ENCODE results near the gene DCTN3.
A peak's percentile ranks its signal among the peaks of the same experiment; 100 is the strongest.

DCTN3 gene

DNA sequence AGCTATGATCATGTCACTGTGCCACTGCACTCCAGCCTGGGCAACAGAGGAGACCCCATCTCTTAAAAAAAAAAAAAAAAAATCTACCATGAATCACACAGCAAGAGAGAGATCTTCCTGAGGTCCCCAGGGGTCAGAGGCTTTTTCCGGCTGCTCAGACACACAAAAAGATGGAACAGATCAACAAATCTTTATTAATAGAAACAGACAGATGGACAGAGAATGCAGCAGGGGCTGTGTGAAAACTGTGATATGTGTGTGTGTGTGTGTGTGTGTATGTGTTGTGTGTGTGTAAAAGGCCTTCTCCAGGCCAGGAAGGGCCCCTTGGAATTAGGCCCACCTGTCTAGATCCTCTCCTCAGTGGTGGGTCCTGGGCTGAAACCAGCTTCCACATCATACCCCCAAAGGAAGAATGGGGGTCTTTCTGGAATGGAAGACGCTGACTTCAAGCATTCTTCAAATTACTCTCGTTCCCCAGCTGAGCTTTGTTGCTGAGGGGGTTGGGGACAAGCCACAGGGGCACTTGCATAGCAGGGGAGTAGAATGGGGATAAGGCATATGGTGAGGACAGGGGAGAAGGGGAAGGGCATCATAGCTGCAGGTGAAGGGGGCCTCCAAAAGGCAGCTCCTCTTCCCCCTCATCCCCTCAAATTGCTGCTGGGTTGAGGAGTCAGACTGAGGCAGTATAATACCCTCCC is 14.4 kb upstream of the DCTN3 start:
- Mint-ChIP-seq H3K4me3 (peak overlapping the region; percentile 89), H3K9me3 (no peaks in the 10 kb centered on the region), H3K4me1 (peaks cover 41% of the 10 kb centered on the region), H3K36me3 (peaks cover 22% of the 10 kb centered on the region), H3K27ac (peak overlapping the region; percentile 48)
- ATAC-seq, result no peak
- no peak for DNase-seq (ENCODE audit: low spot score in 2 of 2)

DNA sequence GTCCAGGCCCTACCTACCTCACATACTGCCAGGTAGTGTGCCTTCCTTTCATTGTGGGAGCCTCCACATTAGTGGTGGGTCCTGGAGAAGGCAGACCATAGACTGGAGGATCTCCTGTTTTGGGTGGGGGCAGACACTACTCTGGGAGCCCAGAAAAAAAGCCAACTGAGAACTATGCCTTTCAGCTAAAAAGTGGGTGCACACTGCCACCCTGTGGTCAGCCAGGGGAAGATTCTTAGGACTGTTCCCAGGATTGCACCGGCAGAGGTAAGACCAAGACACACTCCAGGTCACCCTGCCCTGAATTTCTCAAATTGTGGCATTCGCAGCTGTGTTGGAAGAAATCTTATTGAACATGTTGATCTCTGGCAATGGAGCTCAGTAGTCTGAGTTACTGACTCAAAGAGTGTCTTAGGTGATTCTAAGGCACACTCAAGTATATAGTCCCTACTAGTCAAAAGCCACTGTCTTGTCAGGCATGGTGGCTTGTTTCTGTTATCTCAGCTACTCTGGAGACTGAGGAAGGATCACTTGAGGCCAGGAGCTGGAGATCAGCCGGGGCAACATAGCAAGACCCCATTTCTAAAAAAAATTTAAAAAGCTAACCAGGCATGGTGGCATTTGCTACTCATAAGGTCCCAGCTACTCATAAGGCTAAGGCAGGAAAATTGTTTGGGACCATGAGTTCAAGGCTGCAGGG is 13.7 kb upstream of the DCTN3 start:
- Mint-ChIP-seq H3K4me1 (peaks cover 48% of the 10 kb centered on the region), H3K36me3 (peaks cover 22% of the 10 kb centered on the region), H3K27ac (no peak overlapping the region), H3K4me3 (no peak overlapping the region), H3K9me3 (no peaks in the 10 kb centered on the region)
- DNase-seq (ENCODE audit: low spot score in 2 of 2), result peak; percentile 67 to 83
- ATAC-seq, result peak; percentile 44

DNA sequence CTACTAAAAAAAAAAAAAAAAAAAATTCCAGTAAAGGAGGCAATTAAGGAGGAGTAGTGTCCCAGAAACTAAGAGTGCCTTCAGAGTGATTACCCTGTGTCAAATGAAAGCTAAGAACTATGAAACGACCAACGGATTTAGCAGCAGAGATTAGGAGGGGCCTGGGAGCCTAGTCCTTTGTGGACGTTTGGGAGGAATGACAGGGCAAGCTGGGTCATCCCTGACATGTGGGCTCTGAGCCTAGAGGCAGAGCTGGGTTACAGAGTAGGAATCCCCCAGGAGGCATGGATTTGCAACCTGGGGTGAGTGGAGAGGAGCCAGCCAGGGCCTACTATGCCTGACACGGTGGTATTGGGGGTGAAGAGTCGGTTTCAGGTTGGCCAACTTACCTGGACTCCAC is 12.9 kb upstream of the DCTN3 start:
- DNase-seq (ENCODE audit: low spot score in 2 of 2), result no peak
- Mint-ChIP-seq H3K4me1 (peaks cover 47% of the 10 kb centered on the region), H3K36me3 (peaks cover 22% of the 10 kb centered on the region), H3K9me3 (no peaks in the 10 kb centered on the region), H3K27ac (no peak overlapping the region), H3K4me3 (no peak overlapping the region)
- no peak for ATAC-seq

DNA sequence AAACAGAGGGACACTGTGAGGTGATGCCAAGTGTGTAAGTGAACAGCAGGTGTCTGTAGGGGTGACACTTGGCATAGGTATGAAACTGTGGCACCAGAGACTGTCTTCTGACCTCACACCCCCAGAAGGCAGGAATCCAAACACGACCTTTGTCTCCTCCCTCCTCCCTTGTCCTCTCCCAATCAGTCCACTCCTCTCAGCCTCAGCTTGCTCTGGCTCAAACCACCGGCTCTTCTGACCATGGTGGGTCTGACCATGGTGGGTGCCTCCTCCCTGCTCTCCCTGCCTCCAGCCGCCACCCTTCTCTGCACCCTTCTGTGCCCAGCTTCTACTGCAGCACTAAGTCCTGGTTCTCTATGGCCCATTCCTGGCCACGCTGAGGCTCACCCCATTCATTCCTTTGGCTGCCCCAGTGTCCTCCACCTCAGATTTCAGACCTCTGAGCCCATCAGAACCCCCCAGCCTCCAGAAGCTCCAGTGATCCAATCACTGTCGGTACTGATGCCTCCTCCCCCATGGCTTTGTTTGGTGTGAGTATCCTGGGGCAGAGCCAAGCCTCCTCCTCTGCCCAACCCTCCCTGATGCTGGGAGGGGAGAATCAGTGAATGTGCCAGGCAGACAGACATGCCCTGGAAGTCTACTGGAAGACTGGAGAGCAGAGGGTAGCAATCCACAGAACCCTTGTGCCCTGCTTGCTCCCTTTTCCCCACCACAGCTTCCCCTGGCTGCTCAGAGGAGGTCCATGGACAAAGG is 10.3 kb upstream of the DCTN3 start:
- H3K27ac Mint-ChIP-seq, result no peak overlapping the region
- peaks cover 35% of the 10 kb centered on the region for H3K4me1 Mint-ChIP-seq
- H3K4me3 Mint-ChIP-seq, result peak overlapping the region; percentile 64
- no peak for ATAC-seq
- no peak for DNase-seq (ENCODE audit: low spot score in 2 of 2)
- no peaks in the 10 kb centered on the region for H3K9me3 Mint-ChIP-seq
- peaks cover 11% of the 10 kb centered on the region for H3K36me3 Mint-ChIP-seq

DNA sequence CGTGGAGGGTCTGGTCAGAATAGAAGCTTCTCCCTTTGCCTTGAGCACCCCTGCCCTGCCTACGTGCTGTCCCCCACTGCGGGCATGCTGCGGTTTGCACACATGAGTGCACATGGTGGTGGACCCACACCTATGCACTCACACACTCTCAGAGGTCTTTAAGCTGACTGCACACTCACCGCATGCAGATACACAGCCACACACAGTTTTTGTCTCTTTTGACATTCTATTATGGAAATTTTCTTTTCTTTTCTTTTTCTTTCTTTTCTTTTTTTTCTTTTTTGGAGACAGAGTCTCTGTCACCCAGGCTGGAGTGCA is 9.2 kb upstream of the DCTN3 start:
- Mint-ChIP-seq H3K4me1 (peaks cover 25% of the 10 kb centered on the region), H3K36me3 (peaks cover 6% of the 10 kb centered on the region), H3K27ac (no peak overlapping the region), H3K4me3 (peak overlapping the region; percentile 64), H3K9me3 (no peaks in the 10 kb centered on the region)
- no peak for DNase-seq (ENCODE audit: low spot score in 2 of 2)
- ATAC-seq, result no peak

DNA sequence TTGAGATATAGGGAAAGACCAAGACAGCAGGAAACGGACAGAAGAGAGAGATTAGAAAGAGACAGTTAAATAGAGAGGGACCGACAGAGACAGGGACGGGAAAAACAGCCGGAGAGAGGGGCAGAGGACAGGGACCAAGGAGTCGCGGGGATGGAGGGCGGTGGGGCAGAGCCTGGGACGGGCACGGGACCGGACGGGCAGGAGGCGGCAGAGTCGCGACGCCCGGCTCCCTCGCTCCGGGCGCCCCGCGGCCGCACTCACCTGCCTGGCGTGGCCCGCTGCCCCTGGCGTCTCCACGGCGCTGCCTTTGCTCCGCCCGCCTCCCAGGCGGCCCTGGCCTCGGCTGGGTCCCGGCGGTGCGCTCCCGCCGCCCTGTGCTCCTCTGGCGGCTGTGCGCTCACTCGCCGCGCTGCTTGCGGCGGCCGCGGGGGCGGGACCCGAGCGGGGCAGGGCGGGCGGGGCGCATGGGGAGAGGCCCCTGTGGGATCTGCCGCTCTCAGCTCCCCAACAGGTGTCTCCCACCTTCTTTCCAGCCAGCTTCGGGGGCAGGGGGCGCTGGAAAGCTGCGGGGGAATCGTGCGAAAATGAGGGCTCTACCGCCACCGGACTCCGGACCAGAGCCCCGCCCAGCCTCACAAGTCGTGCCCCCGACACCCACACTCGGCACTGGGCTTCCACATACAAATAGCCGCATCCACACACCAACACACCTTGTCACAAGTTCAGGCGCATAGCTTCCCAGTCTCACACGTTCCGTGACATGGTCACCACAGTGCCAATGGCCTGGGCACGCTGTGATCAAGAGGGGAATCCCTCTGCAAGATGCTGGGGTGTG is 8.6 kb upstream of the DCTN3 start, which contains the start of gene ARID3C:
Gene ARID3C, minus strand, starts transcription at position 411 of the 835 bp plus-strand sequence. CDS start 1,052 bp downstream, outside the sequence.
- Mint-ChIP-seq H3K27ac (no peak within 1 kb of the TSS), H3K4me1 (peaks cover 24% of the 10 kb centered on the region), H3K4me3 (peak within 1 kb of the TSS; percentile 64), H3K9me3 (no peaks in the 10 kb centered on the region), H3K36me3 (peaks cover under 1% of the 10 kb centered on the region)
- peak; percentile 84 for ATAC-seq
- peak in 1 of 2 donors; percentile 56 for DNase-seq (ENCODE audit: low spot score in 2 of 2)

DNA sequence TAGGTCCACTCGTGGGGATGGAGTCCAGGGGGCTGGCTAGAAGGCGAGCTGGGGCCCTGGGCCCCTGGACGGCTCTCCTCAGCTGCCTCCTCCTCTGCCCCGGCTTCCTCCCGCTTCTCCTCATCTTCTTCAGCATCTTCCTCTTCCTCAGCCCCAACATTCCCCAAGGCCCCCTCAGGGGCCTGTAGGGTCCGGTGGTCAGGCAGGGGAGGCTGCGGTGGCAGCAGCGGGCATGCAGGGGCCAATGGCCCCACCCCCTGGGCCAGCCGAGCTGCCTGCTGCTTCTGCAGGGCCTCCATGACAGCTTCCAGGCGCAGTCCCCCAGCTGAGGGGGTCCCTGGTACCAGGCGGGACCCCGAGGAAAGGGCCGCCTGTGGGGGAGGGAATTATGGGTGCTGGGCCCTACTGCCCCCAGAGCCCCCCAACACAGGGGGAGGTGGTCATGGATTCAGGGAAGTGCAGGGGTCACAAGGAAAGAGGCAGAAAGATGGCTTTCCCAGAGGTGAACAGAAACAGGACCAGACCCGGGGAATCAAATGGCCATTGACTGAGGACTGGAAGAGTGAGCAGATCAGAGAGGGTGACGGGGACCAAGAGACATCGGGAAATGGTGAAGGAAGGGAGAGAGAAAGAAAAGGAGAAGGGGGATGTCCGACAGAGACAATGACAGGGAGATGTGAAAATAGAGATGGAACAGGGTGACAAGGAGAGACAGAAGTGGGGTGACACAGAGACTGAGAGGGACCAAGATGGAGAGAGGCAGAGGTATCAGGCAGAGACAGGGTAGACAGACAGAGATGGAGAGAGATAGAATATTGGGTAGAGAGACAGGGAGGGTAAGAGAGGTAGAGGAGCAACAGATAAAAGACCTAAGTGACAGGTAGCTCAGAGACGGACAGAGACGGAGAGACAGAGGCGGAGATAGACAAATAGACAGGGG is 7.7 kb upstream of the DCTN3 start:
- DNase-seq (ENCODE audit: low spot score in 2 of 2), result no peak
- Mint-ChIP-seq H3K4me3 (peak overlapping the region; percentile 64), H3K36me3 (no peaks in the 10 kb centered on the region), H3K27ac (no peak overlapping the region), H3K9me3 (no peaks in the 10 kb centered on the region), H3K4me1 (peaks cover 24% of the 10 kb centered on the region)
- ATAC-seq, result no peak

DNA sequence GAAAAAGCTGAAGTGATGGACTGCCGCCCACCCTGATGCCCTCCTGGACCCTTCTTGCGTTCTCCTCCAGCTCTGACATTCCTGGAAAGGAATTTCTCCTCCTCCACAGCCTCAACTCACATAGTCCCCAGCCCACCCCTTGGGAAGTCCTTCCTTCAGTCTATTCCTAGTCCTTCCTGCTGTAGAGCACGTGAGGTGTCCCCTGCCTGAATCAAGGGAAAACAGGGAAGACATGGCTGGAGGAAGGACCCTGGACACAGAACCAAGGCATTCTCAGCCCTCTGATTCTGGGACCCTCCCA is 4.8 kb upstream of the DCTN3 start:
- no peak overlapping the region for H3K27ac Mint-ChIP-seq
- no peak overlapping the region for H3K4me3 Mint-ChIP-seq
- no peak for ATAC-seq
- no peaks in the 10 kb centered on the region for H3K36me3 Mint-ChIP-seq
- H3K4me1 Mint-ChIP-seq, result peaks cover 30% of the 10 kb centered on the region
- H3K9me3 Mint-ChIP-seq, result no peaks in the 10 kb centered on the region
- no peak for DNase-seq (ENCODE audit: low spot score in 2 of 2)

DNA sequence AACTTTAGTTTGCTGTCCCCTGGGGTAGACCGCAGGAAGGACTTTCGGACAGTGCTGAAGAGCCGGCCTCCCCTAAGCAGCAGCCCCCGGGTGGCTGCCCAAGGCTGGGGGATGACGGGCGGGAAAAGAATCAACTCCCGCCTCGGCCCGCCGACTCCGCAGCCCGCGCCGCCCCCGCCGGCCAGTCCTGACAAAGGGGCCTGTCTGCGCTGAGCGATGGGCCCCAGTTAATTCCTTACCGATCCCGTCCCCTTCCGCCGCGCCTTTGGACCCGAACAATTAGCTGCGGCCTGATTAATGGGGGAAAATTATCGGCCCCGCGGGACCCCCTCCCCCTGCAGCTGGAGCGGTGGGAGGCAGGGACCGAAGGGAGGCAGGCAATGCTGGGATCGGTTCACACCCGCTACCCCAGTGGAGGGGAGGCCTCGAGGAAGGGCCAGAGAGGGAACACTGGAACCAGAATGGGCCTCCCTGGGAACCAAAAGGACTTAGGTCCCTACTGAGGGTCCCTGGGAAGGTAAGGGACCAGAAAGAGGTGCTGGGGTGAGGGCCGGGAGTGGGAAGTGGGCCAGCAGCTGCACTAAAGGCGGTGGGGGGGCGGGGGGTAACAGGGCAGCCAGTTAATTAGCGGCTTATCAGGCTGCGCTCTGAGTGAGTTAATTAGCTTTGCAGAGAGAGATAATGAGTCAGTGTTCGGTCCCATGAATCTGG is 4.3 kb upstream of the DCTN3 start:
- Mint-ChIP-seq H3K36me3 (no peaks in the 10 kb centered on the region), H3K4me3 (no peak overlapping the region), H3K9me3 (no peaks in the 10 kb centered on the region), H3K27ac (no peak overlapping the region), H3K4me1 (peaks cover 34% of the 10 kb centered on the region)
- ATAC-seq (no peak), DNase-seq (ENCODE audit: low spot score in 2 of 2) (no peak)

DNA sequence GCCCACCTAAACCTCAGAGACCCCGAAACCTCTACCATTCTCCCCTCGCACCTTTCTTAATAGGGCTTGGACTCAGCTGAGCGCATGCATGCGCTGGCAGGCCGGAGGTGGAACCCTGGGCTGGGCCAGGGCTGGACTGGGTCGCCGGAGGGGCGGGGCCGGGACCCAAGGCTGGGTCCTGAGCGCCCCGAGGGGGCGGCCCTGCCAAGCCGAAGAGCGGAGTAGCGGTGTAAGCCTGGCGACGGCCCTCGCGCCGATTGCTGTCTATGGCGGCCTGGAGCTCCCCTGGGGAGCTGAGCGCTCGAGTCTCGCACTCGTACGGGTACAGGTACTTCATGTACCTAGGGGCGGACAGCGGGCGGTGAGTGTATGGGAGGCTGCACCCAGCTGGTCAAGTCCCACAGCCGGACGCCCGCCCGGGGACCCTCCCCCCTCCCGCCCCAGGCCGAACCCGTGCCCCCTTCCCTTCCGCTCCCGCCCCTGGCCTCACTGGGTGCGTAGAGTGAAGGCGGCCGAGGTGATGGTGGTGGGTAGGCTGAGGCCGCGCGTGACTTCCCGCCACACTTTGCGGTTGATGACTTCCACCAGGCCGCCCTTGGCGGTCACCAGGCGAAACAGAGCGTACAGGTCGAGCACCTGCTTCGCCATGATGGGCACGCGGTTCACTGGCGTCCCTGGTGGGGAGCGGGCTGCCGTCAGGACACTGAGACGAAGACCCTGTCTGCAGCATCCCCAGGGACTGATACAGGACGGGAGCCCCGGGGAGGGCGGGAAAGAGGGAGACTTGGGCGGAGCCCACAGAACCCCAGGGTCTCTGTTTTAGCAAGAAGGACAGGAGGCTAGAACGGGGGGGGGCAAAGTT is 3.3 kb upstream of the DCTN3 start:
- no peaks in the 10 kb centered on the region for H3K36me3 Mint-ChIP-seq
- H3K4me1 Mint-ChIP-seq, result peaks cover 35% of the 10 kb centered on the region
- H3K27ac Mint-ChIP-seq, result no peak overlapping the region
- no peaks in the 10 kb centered on the region for H3K9me3 Mint-ChIP-seq
- no peak for DNase-seq (ENCODE audit: low spot score in 2 of 2)
- ATAC-seq, result no peak
- peak overlapping the region; percentile 23 for H3K4me3 Mint-ChIP-seq

DNA sequence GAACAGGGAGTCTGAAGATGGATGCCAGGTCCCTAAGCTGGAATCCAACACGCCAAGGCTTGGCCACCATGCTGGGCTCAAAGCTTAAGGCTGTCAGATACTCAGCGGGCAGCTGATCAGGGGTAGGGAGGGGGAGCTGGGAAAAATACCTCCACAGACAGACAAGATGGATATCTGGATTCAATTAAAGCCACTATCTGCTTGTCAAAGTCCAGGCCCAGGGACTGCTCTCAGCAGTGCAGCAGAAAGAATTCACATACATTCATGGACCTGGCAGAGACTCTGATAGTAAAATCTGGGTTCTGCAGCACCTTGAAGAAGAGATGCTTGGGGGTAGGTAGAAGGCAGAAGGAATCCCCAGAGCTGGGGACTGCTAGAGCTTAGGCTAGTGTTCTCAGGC is 5.2 kb downstream of the DCTN3 start:
- H3K36me3 Mint-ChIP-seq, result peaks cover 28% of the 10 kb centered on the region
- no peak overlapping the region for H3K4me3 Mint-ChIP-seq
- no peaks in the 10 kb centered on the region for H3K9me3 Mint-ChIP-seq
- DNase-seq (ENCODE audit: low spot score in 2 of 2) (no peak), ATAC-seq (no peak)
- H3K4me1 Mint-ChIP-seq, result peaks cover 36% of the 10 kb centered on the region
- no peak overlapping the region for H3K27ac Mint-ChIP-seq

DNA sequence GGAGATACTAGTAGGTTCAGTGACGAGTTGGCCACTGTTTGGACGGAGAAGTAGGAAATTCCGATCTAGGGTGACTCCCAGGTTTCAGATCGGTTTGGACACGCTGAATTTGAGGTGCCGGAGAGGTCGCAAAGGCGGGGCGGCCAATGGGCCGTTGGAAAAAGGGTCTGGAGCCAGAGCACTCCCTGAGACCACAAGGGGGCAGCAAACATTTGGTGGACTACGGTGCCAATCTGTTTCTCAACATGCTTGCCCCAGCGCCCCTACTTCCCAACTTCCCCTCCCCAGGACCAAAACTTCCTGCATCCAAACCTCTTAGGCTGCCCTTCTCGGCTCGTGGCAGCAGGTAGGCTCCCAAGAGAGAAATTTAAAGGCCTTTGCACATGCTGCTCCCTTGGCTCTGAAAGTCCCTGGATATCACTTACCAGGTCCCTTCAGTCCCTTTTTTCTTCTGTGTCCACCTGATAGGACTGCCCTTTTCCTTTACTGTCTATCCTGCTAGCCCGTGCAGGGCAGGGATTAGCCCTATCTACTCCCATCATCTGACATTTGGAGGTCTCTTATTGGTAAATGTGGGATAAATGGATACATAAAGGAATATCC is 7.4 kb downstream of the DCTN3 start:
- H3K4me1 Mint-ChIP-seq, result peaks cover 27% of the 10 kb centered on the region
- peak; percentile 70 to 87 for DNase-seq (ENCODE audit: low spot score in 2 of 2)
- peaks cover 28% of the 10 kb centered on the region for H3K36me3 Mint-ChIP-seq
- peak; percentile 68 for ATAC-seq
- no peaks in the 10 kb centered on the region for H3K9me3 Mint-ChIP-seq
- peak overlapping the region; percentile 94 for H3K27ac Mint-ChIP-seq
- H3K4me3 Mint-ChIP-seq, result peak overlapping the region; percentile 89

Data from stimulated activated effector memory CD8-positive, alpha-beta T cell treated with anti-CD3 and anti-CD28 coated beads, Interleukin-12 subunit alpha, Interleukin-12 subunit beta, amount 100 ng/mL, for 72 hours (primary cell).